Transverse colon (tissue), 4 donors: ENCODE data around the gene CXCL9. TPM values are rescaled to one million over a fixed set of nuclear protein-coding genes. Genes with fewer than 3 reads are reported as not detected.

Source experiments
- DNase-seq: peaks from one replicate; pipeline ENCODE4 v3.0.0-alpha.2; 2019
- H3K27ac ChIP-seq, 4 donors: fragments of 200-600 bp; sonication (generic); 2 replicates each; pipeline ENCODE4 v1.5.1; 2016 to 2018; ENCODE audit warnings: inconsistent platforms in 4 of 4
- H3K27me3 ChIP-seq: fragments of 200-600 bp; sonication (generic); 2 replicates; pipeline ENCODE4 v1.5.1; 2017; ENCODE audit warnings: inconsistent platforms
- H3K36me3 ChIP-seq, 4 donors: fragments of 200-600 bp; sonication (generic); 2 replicates each; pipeline ENCODE4 v1.5.1; 2017 to 2019; ENCODE audit warnings: inconsistent platforms in 4 of 4
- H3K4me1 ChIP-seq, 4 donors: fragments of 200-600 bp; sonication (generic); 2 replicates each; pipeline ENCODE4 v1.5.1; 2017 to 2020; ENCODE audit warnings: inconsistent platforms in 4 of 4
- H3K4me3 ChIP-seq, 4 donors: fragments of 200-600 bp; sonication (generic); 1 replicate in 1 of 4; 2 replicates in 3 of 4; pipeline versions ENCODE4 v1.5.1 to v1.6.1; 2017 to 2019; ENCODE audit warnings: inconsistent platforms in 4 of 4
- H3K9me3 ChIP-seq, 2 donors: fragments of 200-600 bp; sonication (generic); 2 replicates each; pipeline ENCODE4 v1.5.1; 2017 to 2019; ENCODE audit warnings: inconsistent platforms in 2 of 2
- EP300 ChIP-seq: sonication (generic); formaldehyde crosslinking; IDR thresholded peaks from one replicate; pipeline ENCODE4 v1.6.1; 2017; ENCODE audit warnings: antibody characterized with exemption, low read depth
- POLR2A ChIP-seq: fragments of 450-650 bp; IDR thresholded peaks from one replicate; pipeline ENCODE4 v1.6.1; 2016; ENCODE audit warnings: antibody characterized with exemption, mild to moderate bottlenecking, moderate library complexity
- POLR2AphosphoS5 ChIP-seq, 3 donors: sonication (generic); formaldehyde crosslinking; IDR thresholded peaks; one replicate each; pipeline ENCODE4 v1.6.1; 2016; ENCODE audit warnings: antibody characterized with exemption in 3 of 3
- WGBS, 2 donors: methylation state at CpG; one replicate each; pipeline ENCODE4 v1.1.5; 2018; ENCODE audit warnings: low coverage in 1 of 2; 5-methylcytosine and 5-hydroxymethylcytosine counted together
- in situ Hi-C, 4 donors: fragments of 200-750 bp; cut with MboI; loops; one replicate each; pipeline versions ENCODE4 v1.15.0 to v1.15.1; 2017; ENCODE audit warnings: low sequenced_read_pairs in 3 of 4, low pct_ligation_motif_present in 1 of 4, low pct_unique_long_range_greater_than_20kb in 1 of 4
- intact Hi-C: fragments of 100-400 bp; cut with DNase I; formaldehyde crosslinking; loops from one replicate; pipeline ENCODE4 v1.15.1; 2023; ENCODE audit warnings: low total_unique reads
- total RNA-seq, 4 donors: library from RNA; depleted of rRNA; stranded (reverse); fragments of >200 nt; gene quantifications; one replicate each; pipeline ENCODE4 v1.1.0, GENCODE V29; 2016
- TF ChIP-seq, protein P1 (sequence below), 5 experiments: fragments of 200-600 bp in 3 of 5; fragments of 450-650 bp in 2 of 5; sonication (generic) in 3 of 5; IDR thresholded peaks; 1 replicate in 2 of 5; 2 replicates in 3 of 5; pipeline ENCODE4 v1.5.1; 2016 to 2017; ENCODE audit warnings: antibody characterized with exemption in 5 of 5, inconsistent platforms in 3 of 5, mild to moderate bottlenecking in 2 of 5, moderate library complexity in 1 of 5

Gene CXCL9
- total RNA-seq, 4 donors from 2014 or later, result 2.5 TPM; not detected in 3

DNA sequence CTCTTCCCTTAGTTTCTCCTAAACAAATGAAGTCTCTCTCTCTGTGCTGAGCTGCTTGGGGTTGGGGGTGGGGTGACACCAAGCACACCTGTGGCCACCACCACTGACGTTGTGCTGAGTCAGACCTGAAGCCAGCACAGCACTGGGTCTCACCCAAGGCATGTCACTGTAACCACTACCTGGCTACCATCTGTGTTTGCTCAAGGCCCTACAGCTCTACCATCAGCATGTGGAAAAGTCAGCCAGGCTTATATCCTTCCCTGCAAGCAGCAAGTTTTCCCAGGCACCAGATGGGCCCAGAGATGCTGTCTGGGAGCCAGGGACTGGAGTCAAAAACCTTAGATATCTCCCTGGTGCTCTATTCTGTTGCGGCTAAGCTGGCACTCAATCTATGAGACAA lies 9.1 kb upstream of the CXCL9 start:
- Histone ChIP-seq H3K27me3 (no peaks in the 10 kb centered on the region), H3K4me1 (peaks cover 0 to 28% (median 0%) of the 10 kb centered on the region in 4 donors), H3K9me3 (no peaks in the 10 kb centered on the region), H3K27ac (no peak overlapping the region), H3K4me3 (no peak overlapping the region), H3K36me3 (no peaks in the 10 kb centered on the region)
- TF ChIP-seq POLR2AphosphoS5 (IDR thresholded peaks at IDR 0.05), result no peak
- TF ChIP-seq POLR2A, result no peak
- TF ChIP-seq, protein P1, sequence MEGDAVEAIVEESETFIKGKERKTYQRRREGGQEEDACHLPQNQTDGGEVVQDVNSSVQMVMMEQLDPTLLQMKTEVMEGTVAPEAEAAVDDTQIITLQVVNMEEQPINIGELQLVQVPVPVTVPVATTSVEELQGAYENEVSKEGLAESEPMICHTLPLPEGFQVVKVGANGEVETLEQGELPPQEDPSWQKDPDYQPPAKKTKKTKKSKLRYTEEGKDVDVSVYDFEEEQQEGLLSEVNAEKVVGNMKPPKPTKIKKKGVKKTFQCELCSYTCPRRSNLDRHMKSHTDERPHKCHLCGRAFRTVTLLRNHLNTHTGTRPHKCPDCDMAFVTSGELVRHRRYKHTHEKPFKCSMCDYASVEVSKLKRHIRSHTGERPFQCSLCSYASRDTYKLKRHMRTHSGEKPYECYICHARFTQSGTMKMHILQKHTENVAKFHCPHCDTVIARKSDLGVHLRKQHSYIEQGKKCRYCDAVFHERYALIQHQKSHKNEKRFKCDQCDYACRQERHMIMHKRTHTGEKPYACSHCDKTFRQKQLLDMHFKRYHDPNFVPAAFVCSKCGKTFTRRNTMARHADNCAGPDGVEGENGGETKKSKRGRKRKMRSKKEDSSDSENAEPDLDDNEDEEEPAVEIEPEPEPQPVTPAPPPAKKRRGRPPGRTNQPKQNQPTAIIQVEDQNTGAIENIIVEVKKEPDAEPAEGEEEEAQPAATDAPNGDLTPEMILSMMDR (IDR thresholded peaks at IDR 0.05), result no peak
- no peak for TF ChIP-seq EP300
- DNase-seq, result peak; percentile 35
- WGBS, 2 donors, result 71% methylated on average over 2 of the region's 2 CpGs; no CpG with 5 or more reads in 1 of the 2 donors
- in situ Hi-C loops (no loop called here), intact Hi-C loops (no loop called here)

DNA sequence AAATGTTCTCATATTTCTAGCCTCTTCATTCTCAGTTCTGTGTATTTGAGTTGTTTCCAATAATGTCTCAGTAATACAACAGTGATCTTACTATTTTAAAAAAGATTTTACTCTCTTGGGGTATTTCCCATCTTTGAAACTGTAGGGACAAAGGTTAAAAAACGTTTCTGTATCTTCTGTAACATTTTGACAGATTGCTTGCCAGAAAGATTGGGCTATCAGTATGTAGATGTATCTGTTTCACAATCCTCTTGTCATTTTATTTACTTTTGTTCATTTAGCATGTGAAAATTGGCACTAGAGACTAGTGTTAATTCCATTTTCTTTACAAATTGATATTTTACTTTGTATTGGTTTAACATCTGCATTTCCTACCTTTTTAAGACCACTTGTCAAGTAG lies 6.2 kb upstream of the CXCL9 start:
- DNase-seq, result no peak
- H3K4me1 ChIP-seq, result peaks cover 0 to 29% (median 0%) of the 10 kb centered on the region in 4 donors
- H3K9me3 ChIP-seq, result no peaks in the 10 kb centered on the region
- TF ChIP-seq POLR2A (no peak), POLR2AphosphoS5 (IDR thresholded peaks at IDR 0.05) (no peak), EP300 (no peak)
- TF ChIP-seq, protein P1 (IDR thresholded peaks at IDR 0.05), result no peak
- no peaks in the 10 kb centered on the region for H3K27me3 ChIP-seq
- 7 to 11% methylated on average over 1 of the region's 1 CpG for WGBS, 2 donors
- H3K27ac ChIP-seq, result no peak overlapping the region
- in situ Hi-C loops (no loop called here), intact Hi-C loops (no loop called here)
- H3K36me3 ChIP-seq, result no peaks in the 10 kb centered on the region
- H3K4me3 ChIP-seq, result no peak overlapping the region

DNA sequence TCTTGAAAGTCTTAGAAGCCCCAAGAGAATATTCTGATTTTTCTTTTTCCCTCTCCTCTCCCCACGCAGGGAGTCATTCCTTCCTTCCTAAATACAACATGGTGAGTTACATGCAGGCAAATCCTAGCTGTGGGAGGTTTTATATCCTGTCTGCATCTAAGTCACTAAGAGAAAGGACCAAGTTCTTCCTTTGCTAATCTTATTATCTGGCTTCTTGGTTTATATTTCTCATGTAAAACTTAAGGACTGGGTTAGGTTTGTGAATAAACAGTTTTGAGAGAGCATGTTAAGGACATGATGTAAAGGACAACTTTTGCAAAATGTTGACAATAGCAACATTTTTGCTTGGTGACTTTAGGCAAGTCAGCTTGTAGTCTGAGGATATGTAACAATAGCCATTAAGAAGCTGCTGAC lies 5.1 kb upstream of the CXCL9 start:
- no peak overlapping the region for H3K4me3 ChIP-seq
- 39 to 60% methylated on average over 1 of the region's 1 CpG for WGBS, 2 donors
- no peak for TF ChIP-seq POLR2A
- no peak for TF ChIP-seq EP300
- TF ChIP-seq POLR2AphosphoS5 (IDR thresholded peaks at IDR 0.05), result no peak
- TF ChIP-seq, protein P1 (IDR thresholded peaks at IDR 0.05), result no peak

DNA sequence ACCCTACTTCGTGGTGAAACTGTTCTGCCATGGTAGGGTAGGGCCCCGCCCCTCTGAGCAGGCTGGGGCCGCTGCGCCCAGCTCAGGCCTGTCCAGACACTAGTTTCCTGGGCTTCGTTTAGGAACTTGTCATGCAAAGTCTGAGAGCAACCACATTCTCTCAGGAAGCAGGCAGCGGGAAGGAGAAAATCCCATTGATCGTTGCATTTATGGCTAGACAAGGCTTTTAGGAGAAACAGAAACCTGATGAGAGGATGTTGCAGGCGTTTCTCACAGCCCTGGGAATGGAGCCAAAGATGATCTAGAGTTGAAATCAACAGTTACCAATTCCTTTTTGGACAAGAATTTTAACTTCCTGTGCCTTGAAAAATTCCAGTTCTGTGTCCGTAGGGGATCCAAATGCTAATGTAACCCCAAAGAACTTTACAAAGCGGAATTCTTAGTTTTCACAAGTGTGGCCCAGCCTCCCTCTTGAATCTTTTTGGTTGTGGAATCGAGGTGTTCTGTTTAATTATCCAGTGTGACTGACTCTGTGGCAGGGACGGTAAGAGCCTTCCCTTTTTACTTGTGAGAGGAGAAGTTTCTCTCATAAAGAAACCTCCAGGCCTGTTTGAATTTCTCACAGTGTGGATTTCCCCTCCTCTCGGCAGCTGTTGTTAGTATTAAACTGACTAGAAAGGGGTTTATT lies 4.5 kb upstream of the CXCL9 start:
- intact Hi-C loops (no loop called here), in situ Hi-C loops (no loop called here)
- Histone ChIP-seq H3K36me3 (no peaks in the 10 kb centered on the region), H3K27me3 (no peaks in the 10 kb centered on the region), H3K9me3 (no peaks in the 10 kb centered on the region), H3K4me1 (peaks cover 0 to 34% (median 0%) of the 10 kb centered on the region in 4 donors), H3K27ac (peak overlapping the region; percentile 58 to 71 (median 64)), H3K4me3 (peak overlapping the region in 1 of 4 donors; percentile 15)
- TF ChIP-seq POLR2A (no peak), POLR2AphosphoS5 (IDR thresholded peaks at IDR 0.05) (no peak)
- peak; percentile 17 for DNase-seq
- WGBS, 2 donors, result 35 to 37% methylated on average over 5 to 13 of the region's 13 CpGs

More for the DNA sequence above, 5.1 kb upstream of the CXCL9 start:
- peaks cover 0 to 30% (median 0%) of the 10 kb centered on the region in 4 donors for H3K4me1 ChIP-seq
- intact Hi-C loops, result no loop called here
- in situ Hi-C loops, result no loop called here
- DNase-seq, result no peak
- no peaks in the 10 kb centered on the region for H3K36me3 ChIP-seq
- H3K9me3 ChIP-seq, result no peaks in the 10 kb centered on the region
- H3K27me3 ChIP-seq, result no peaks in the 10 kb centered on the region
- H3K27ac ChIP-seq, result peak overlapping the region; percentile 58 to 71 (median 64)
